OCI-LY1 (cell line): ENCODE results near the gene TTC21A.

ENCODE experiments used
- H2AFZ ChIP-seq: fragments of 200-600 bp; sonication (generic), shearing (Covaris generic); 2 replicates; pipeline ENCODE4 v1.6.0; 2014; ENCODE audit warnings: antibody characterized with exemption, mild to moderate bottlenecking, low read length
- H3F3A ChIP-seq: fragments of 200-600 bp; sonication (generic), shearing (Covaris generic); 2 replicates; pipeline ENCODE4 v1.6.0; 2014; ENCODE audit warnings: mild to moderate bottlenecking, antibody characterized with exemption, low read length, moderate library complexity; ENCODE audit not compliant: insufficient read depth
- H3K27ac ChIP-seq: fragments of 200-600 bp; sonication (generic); 2 replicates; pipeline ENCODE4 v1.5.1; 2014; ENCODE audit warnings: low read length, mixed run types, mild to moderate bottlenecking, low read depth; ENCODE audit not compliant: poor library complexity, severe bottlenecking
- H3K27me3 ChIP-seq: fragments of 200-600 bp; sonication (generic); 2 replicates; pipeline ENCODE4 v1.6.0; 2014; ENCODE audit warnings: antibody characterized with exemption, mild to moderate bottlenecking, low read length, moderate library complexity; ENCODE audit not compliant: insufficient read depth
- H3K36me3 ChIP-seq: fragments of 200-600 bp; sonication (generic); 2 replicates; pipeline ENCODE4 v1.6.1; 2014; ENCODE audit warnings: mild to moderate bottlenecking, antibody characterized with exemption, low read length, moderate library complexity, mixed read lengths; ENCODE audit not compliant: insufficient read depth
- H3K4me1 ChIP-seq: fragments of 200-600 bp; sonication (generic); 2 replicates; pipeline ENCODE4 v1.5.1; 2014; ENCODE audit warnings: mild to moderate bottlenecking, low read length, moderate library complexity; ENCODE audit not compliant: insufficient read depth, severe bottlenecking
- H3K4me2 ChIP-seq: fragments of 200-600 bp; sonication (generic), shearing (Covaris generic); 2 replicates; pipeline ENCODE4 v1.6.1; 2014; ENCODE audit warnings: low read length
- H3K4me3 ChIP-seq: fragments of 200-600 bp; sonication (generic); 2 replicates; pipeline ENCODE4 v1.5.1; 2014; ENCODE audit warnings: low read length, low read depth, mild to moderate bottlenecking, mixed read lengths; ENCODE audit not compliant: poor library complexity, severe bottlenecking
- H3K79me2 ChIP-seq: fragments of 200-600 bp; shearing (Covaris generic); 2 replicates; pipeline ENCODE4 v1.6.1; 2016; ENCODE audit warnings: mixed run types, low read length, mixed read lengths; ENCODE audit not compliant: insufficient read depth
- H3K9ac ChIP-seq: fragments of 200-600 bp; sonication (generic), shearing (Covaris generic); 2 replicates; pipeline ENCODE4 v1.6.1; 2014; ENCODE audit warnings: mild to moderate bottlenecking, low read length, mixed read lengths
- H3K9me2 ChIP-seq: fragments of 200-600 bp; sonication (generic), shearing (Covaris generic); 2 replicates; pipeline ENCODE4 v1.6.1; 2014; ENCODE audit warnings: low read depth, mild to moderate bottlenecking, low read length, mixed read lengths
- H3K9me3 ChIP-seq: fragments of 200-600 bp; shearing (Covaris generic); 2 replicates; pipeline ENCODE4 v1.6.1; 2014; ENCODE audit warnings: low read length, mixed read lengths
- H4K20me1 ChIP-seq: fragments of 200-600 bp; sonication (generic), shearing (Covaris generic); 2 replicates; pipeline ENCODE4 v1.6.0; 2016; ENCODE audit warnings: mild to moderate bottlenecking, low read length; ENCODE audit not compliant: insufficient read depth
- CTCF ChIP-seq: fragments of 200-600 bp; sonication (generic), shearing (Covaris generic); IDR thresholded peaks from 2 replicates; pipeline ENCODE4 v1.5.1; 2017; ENCODE audit warnings: mild to moderate bottlenecking, antibody characterized with exemption, low read length, moderate library complexity, mixed read lengths
- EZH2 ChIP-seq: fragments of 200-600 bp; sonication (generic), shearing (Covaris generic); IDR thresholded peaks from 2 replicates; pipeline ENCODE4 v1.8.0; 2017; ENCODE audit warnings: borderline replicate concordance, mixed run types, mild to moderate bottlenecking, antibody characterized with exemption, low read length, moderate library complexity, mixed read lengths

The TTC21A gene

GRCh38 chr3:39112535-39112934 is 5.1 kb downstream of the TTC21A start:
- H3K4me2 ChIP-seq = no peak overlapping the region

GRCh38 chr3:39113291-39113690 is 5.8 kb downstream of the TTC21A start:
- TF ChIP-seq CTCF (no peak), EZH2 (no peak)
- Histone ChIP-seq H3K4me1 (peaks cover 12% of the 10 kb centered on the region), H3K36me3 (no peaks in the 10 kb centered on the region), H3K9me3 (no peaks in the 10 kb centered on the region), H3K27ac (no peak overlapping the region), H3K27me3 (no peaks in the 10 kb centered on the region), H3K79me2 (no peaks in the 10 kb centered on the region), H2AFZ (no peak overlapping the region), H4K20me1 (no peaks in the 10 kb centered on the region), H3K9me2 (no peaks in the 10 kb centered on the region), H3K4me2 (no peak overlapping the region), H3F3A (no peaks in the 10 kb centered on the region), H3K4me3 (no peak overlapping the region), H3K9ac (no peak overlapping the region)

More at GRCh38 chr3:39112535-39112934, 5.1 kb downstream of the TTC21A start:
- Histone ChIP-seq H3K27ac (no peak overlapping the region), H3K9me3 (no peaks in the 10 kb centered on the region), H3K4me3 (no peak overlapping the region), H3K27me3 (no peaks in the 10 kb centered on the region), H3K4me1 (peaks cover 14% of the 10 kb centered on the region), H3K36me3 (no peaks in the 10 kb centered on the region), H3F3A (no peaks in the 10 kb centered on the region), H2AFZ (no peak overlapping the region), H3K9me2 (no peaks in the 10 kb centered on the region), H4K20me1 (no peaks in the 10 kb centered on the region), H3K79me2 (no peaks in the 10 kb centered on the region), H3K9ac (no peak overlapping the region)
- TF ChIP-seq CTCF (no peak), EZH2 (no peak)

GRCh38 chr3:39114456-39114855 is 7.0 kb downstream of the TTC21A start:
- Histone ChIP-seq H3K4me1 (peaks cover 8% of the 10 kb centered on the region), H3K9me3 (no peaks in the 10 kb centered on the region), H3K4me2 (no peak overlapping the region), H3K9me2 (no peaks in the 10 kb centered on the region), H3K27me3 (no peaks in the 10 kb centered on the region), H3K9ac (no peak overlapping the region), H3K79me2 (no peaks in the 10 kb centered on the region), H3K27ac (no peak overlapping the region), H3F3A (no peaks in the 10 kb centered on the region), H4K20me1 (no peaks in the 10 kb centered on the region), H2AFZ (no peak overlapping the region), H3K36me3 (no peaks in the 10 kb centered on the region), H3K4me3 (no peak overlapping the region)
- TF ChIP-seq EZH2 (no peak), CTCF (no peak)
